H1 (cell line): ENCODE data around the gene JAG1. TPM values are rescaled to one million over a fixed set of nuclear protein-coding genes. Genes with fewer than 3 reads are reported as not detected.

Source experiments
- BACH1 ChIP-seq: IDR thresholded peaks from 2 replicates; pipeline ENCODE4 v1.6.1; 2012; ENCODE audit warnings: low read length, improper control_type of control experiment
- CHD1 ChIP-seq: IDR thresholded peaks from 2 replicates; pipeline ENCODE4 v1.6.1; 2012; ENCODE audit warnings: low read depth, low read length, improper control_type of control experiment
- CHD7 ChIP-seq: fragments of 300-600 bp; sonication (generic); IDR thresholded peaks from 2 replicates; pipeline ENCODE4 v1.7.1; 2012; ENCODE audit warnings: low read length, moderate library complexity, mild to moderate bottlenecking, inconsistent platforms; ENCODE audit not compliant: insufficient replicate concordance
- EP300 ChIP-seq, 2 experiments: IDR thresholded peaks; 1 replicate in 1 of 2; 2 replicates in 1 of 2; pipeline ENCODE4 v1.6.1; 2011 to 2012; ENCODE audit warnings: low read depth in 2 of 2, low read length in 2 of 2, mild to moderate bottlenecking in 2 of 2, borderline replicate concordance in 1 of 2, inconsistent platforms in 1 of 2, moderate library complexity in 1 of 2
- NANOG ChIP-seq: IDR thresholded peaks from 2 replicates; pipeline ENCODE4 v1.6.1; 2011; ENCODE audit warnings: low read length, low read depth, mild to moderate bottlenecking, inconsistent platforms; ENCODE audit not compliant: insufficient read depth, poor library complexity, severe bottlenecking
- PHF8 ChIP-seq: fragments of 200-600 bp; sonication (generic); conservative IDR thresholded peaks from 2 replicates; pipeline ENCODE4 v1.7.1; 2012; ENCODE audit warnings: low read depth, mild to moderate bottlenecking, inconsistent platforms, low read length, moderate library complexity
- POLR2A ChIP-seq, 2 experiments: IDR thresholded peaks; 1 replicate in 1 of 2; 2 replicates in 1 of 2; pipeline ENCODE4 v1.6.1; 2011; ENCODE audit warnings: low read depth in 2 of 2, low read length in 2 of 2, mild to moderate bottlenecking in 2 of 2; ENCODE audit errors: control extremely low read depth in 1 of 2
- SIN3A ChIP-seq, 2 experiments: IDR thresholded peaks in 1 of 2; conservative IDR thresholded peaks in 1 of 2; 2 replicates each; pipeline ENCODE4 v1.6.1; 2011 to 2012; ENCODE audit warnings: low read length in 2 of 2, improper control_type of control experiment in 1 of 2, low read depth in 1 of 2, mild to moderate bottlenecking in 1 of 2
- SP1 ChIP-seq: IDR thresholded peaks from 2 replicates; pipeline ENCODE4 v1.6.1; 2011; ENCODE audit warnings: low read depth, low read length
- SP4 ChIP-seq: IDR thresholded peaks from 2 replicates; pipeline ENCODE4 v1.6.1; 2012; ENCODE audit warnings: low read length, inconsistent platforms
- YY1 ChIP-seq: IDR thresholded peaks from 2 replicates; pipeline ENCODE4 v1.6.1; 2011; ENCODE audit warnings: low read depth, mild to moderate bottlenecking, low read length
- polyA plus RNA-seq, 7 experiments: library from polyadenylated mRNA; depleted of rRNA in 3 of 7; stranded (reverse) in 5 of 7; unstranded in 2 of 7; fragments of >200 nt in 5 of 7; fragments of 200-250 nt in 2 of 7; gene quantifications; 1 replicate in 5 of 7; 2 replicates in 1 of 7; 4 replicates in 1 of 7; pipeline versions ENCODE4 v1.2.1 to v1.2.3, GENCODE V29; 2011 to 2013; ENCODE audit warnings: missing spikeins in 2 of 7, mixed read lengths in 2 of 7
- total RNA-seq: library from RNA; stranded (reverse); fragmentation: NEBNext Ultra II Directional; extraction: Animal tissue kit (Norgen Biotek cat#: 25700); gene quantifications from 2 replicates; pipeline ENCODE4 v1.2.1, GENCODE V29; 2021

JAG1 gene
- total and polyA plus RNA-seq, 2 of the 8 experiments (the other 6 are each of a cell fraction or from before 2014, with no cell fraction given): 13.5 to 27.3 TPM

GRCh38 chr20:10637563-10637962 is 36.2 kb downstream of the JAG1 start (continued):
- TF ChIP-seq SP1 (peak; percentile 77), POLR2A (IDR thresholded peaks at IDR 0.05; ENCODE audit: control extremely low read depth in 1 of 2, low read depth in 2 of 2, low read length in 2 of 2) (no peak), CHD1 (no peak), YY1 (peak; percentile 75; the same call in 1 of the 2 replicates), SIN3A (conservative IDR thresholded peaks at IDR 0.05 in 1 of 2, IDR thresholded peaks at IDR 0.05 in 1 of 2; ENCODE audit: low read depth in 1 of 2, low read length in 2 of 2) (peak in 1 of 2 experiments; percentile 56; a peak in 1 of 4 replicates), BACH1 (no peak), PHF8 (no peak), SP4 (no peak), NANOG (peak; percentile 99), EP300 (IDR thresholded peaks at IDR 0.05; ENCODE audit: borderline replicate concordance in 1 of 2, low read depth in 2 of 2, low read length in 2 of 2) (peak in 1 of 2 experiments; percentile 86; a peak in 1 of 3 replicates), CHD7 (peak; percentile 87)
